Measurements from ENCODE around the gene PRELID2. TPM values are rescaled to one million over a fixed set of nuclear protein-coding genes. Genes with fewer than 3 reads are reported as not detected.

Gene PRELID2
- total and polyA plus RNA-seq, 10 donors = 1.4 to 10.0 (median 5.5) TPM

GRCh38 chr5:145825751-145826180 lies 9.4 kb downstream of the PRELID2 start:
- Histone ChIP-seq H3K27ac (no peak overlapping the region), H3K27me3 (replicated peaks in 1 of 7) (no peaks in the 10 kb centered on the region), H3K9me3 (no peaks in the 10 kb centered on the region), H3K36me3 (no peaks in the 10 kb centered on the region), H3K4me3 (no peak overlapping the region), H3K4me1 (peaks cover 0 to 14% (median 0%) of the 10 kb centered on the region in 6 donors)
- TF ChIP-seq POLR2A (IDR thresholded peaks at IDR 0.05) (no peak), CTCF (IDR thresholded peaks at IDR 0.05 in 8 of 11, conservative IDR thresholded peaks at IDR 0.05 in 3 of 11) (peak in 10 of 11 experiments; percentile 14 to 75 (median 64)), POLR2AphosphoS5 (IDR thresholded peaks at IDR 0.05) (no peak)
- 63 to 69% (median 65%) methylated on average over 3 of the region's 3 CpGs for WGBS, 5 donors
- intact Hi-C loops (cut with DNase I; ENCODE audit: low total_unique reads) = loop anchor here (10.0 kb wide), 1 partner anchor 1621 kb away; no protein-coding TSS in a partner anchor
- no peak for DNase-seq

GRCh38 chr5:145824040-145824439 lies 11.1 kb downstream of the PRELID2 start:
- Histone ChIP-seq H3K27me3 (replicated peaks in 1 of 7) (no peaks in the 10 kb centered on the region), H3K4me1 (no peaks in the 10 kb centered on the region), H3K36me3 (no peaks in the 10 kb centered on the region), H3K9me3 (no peaks in the 10 kb centered on the region), H3K27ac (no peak overlapping the region), H3K4me3 (no peak overlapping the region)
- intact Hi-C loops (cut with DNase I; ENCODE audit: low total_unique reads) = loop anchor here (5.0 to 10.0 kb wide), 2 partner anchors 137 to 1619 kb away; no protein-coding TSS in a partner anchor
- DNase-seq = no peak
- WGBS, 5 donors = 48 to 74% (median 69%) methylated on average over 4 of the region's 4 CpGs
- TF ChIP-seq CTCF (IDR thresholded peaks at IDR 0.05 in 8 of 11, conservative IDR thresholded peaks at IDR 0.05 in 3 of 11) (no peak), POLR2AphosphoS5 (IDR thresholded peaks at IDR 0.05) (no peak), POLR2A (IDR thresholded peaks at IDR 0.05) (no peak)

GRCh38 chr5:145818604-145819003 lies 16.5 kb downstream of the PRELID2 start:
- no peaks in the 10 kb centered on the region for H3K4me1 ChIP-seq
- H3K9me3 ChIP-seq = no peaks in the 10 kb centered on the region
- H3K27me3 ChIP-seq (replicated peaks in 1 of 7) = no peaks in the 10 kb centered on the region
- DNase-seq = no peak
- TF ChIP-seq POLR2A (IDR thresholded peaks at IDR 0.05) (no peak), POLR2AphosphoS5 (IDR thresholded peaks at IDR 0.05) (no peak), CTCF (IDR thresholded peaks at IDR 0.05 in 8 of 11, conservative IDR thresholded peaks at IDR 0.05 in 3 of 11) (no peak)
- H3K4me3 ChIP-seq = no peak overlapping the region
- intact Hi-C loops (cut with DNase I; ENCODE audit: low total_unique reads) = no loop called here
- peaks cover 0 to 15% (median 0%) of the 10 kb centered on the region in 6 donors for H3K36me3 ChIP-seq
- WGBS, 5 donors = 88 to 96% (median 93%) methylated on average over 4 of the region's 4 CpGs
- no peak overlapping the region for H3K27ac ChIP-seq

- 62 to 86% (median 74%) methylated on average over 1 of the region's 1 CpG for WGBS, 5 donors
- intact Hi-C loops (cut with DNase I; ENCODE audit: low total_unique reads) = no loop called here
- H3K4me1 ChIP-seq = no peaks in the 10 kb centered on the region
These were observed 22.3 kb downstream of the PRELID2 start for GRCh38 chr5:145812877-145813276.

More at GRCh38 chr5:145812877-145813276, 22.3 kb downstream of the PRELID2 start:
- H3K27me3 ChIP-seq (replicated peaks in 1 of 7) = no peaks in the 10 kb centered on the region
- H3K9me3 ChIP-seq = no peaks in the 10 kb centered on the region
- no peak overlapping the region for H3K27ac ChIP-seq
- H3K4me3 ChIP-seq = no peak overlapping the region
- no peak for DNase-seq
- peaks cover 0 to 21% (median 0%) of the 10 kb centered on the region in 6 donors for H3K36me3 ChIP-seq
- TF ChIP-seq CTCF (IDR thresholded peaks at IDR 0.05 in 8 of 11, conservative IDR thresholded peaks at IDR 0.05 in 3 of 11) (no peak), POLR2AphosphoS5 (IDR thresholded peaks at IDR 0.05) (no peak), POLR2A (IDR thresholded peaks at IDR 0.05) (no peak)
